GM19438 (cell line): ENCODE results near the gene SLC38A3.
"Not testable (repeated sequence)": the region's sequence is repeated elsewhere in the genome, so short reads cannot be mapped to it uniquely, and the experiment has no call there.

Source experiments
- ATAC-seq: cut with Tn5 transposase; IDR thresholded peaks from one replicate; pipeline ENCODE4 v1.9.1; 2021; ENCODE audit warnings: low read depth; ENCODE audit not compliant: unreplicated experiment

Gene SLC38A3

DNA sequence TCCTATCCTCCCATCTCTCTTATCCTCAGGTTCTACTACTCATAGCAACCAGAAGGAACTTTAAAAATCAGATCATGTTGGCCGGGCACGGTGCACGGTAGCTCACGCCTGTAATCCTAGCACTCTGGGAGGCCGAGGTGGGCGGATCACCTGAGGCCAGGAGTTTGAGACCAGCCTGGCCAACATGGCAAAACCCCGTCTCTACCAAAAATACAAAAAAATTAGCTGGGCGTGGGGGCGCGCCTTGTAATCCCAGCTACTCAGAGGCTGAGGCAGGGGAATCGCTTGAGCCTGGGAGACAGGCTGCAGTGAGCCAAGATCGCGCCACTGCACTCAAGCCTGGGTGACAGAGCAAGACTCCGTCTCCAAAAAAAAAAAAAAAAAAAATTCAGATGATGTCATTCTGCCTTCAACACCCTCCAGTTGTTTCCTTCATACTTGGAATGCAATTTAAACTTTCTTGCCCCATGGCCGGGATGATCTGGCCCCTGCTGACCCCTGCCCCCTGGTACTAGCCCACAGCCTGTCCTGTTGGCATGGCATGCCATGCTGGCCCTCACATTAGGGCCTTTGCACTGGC lies 23.2 kb downstream of the SLC38A3 start:
- ATAC-seq, result not testable (repeated sequence)

DNA sequence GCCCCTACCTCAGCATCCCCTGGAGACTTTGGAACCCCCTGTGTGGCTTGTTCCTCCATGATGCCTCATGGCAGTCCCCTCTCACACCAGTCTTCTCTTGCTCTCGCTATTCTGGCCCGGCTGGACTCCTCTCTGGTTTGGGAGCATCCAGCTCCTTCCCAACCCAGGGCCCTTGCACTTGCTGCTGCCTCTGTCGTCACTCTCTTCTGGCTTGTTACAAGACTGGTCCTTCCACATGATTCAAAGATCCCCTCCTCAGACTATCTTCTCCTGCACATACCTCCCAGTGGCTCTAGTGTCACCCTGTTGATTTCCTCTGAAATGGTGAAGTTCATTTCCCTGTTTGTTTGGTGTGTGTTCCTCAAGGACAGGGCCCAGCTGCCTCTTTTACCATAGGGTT lies 24.4 kb downstream of the SLC38A3 start:
- no peak for ATAC-seq

DNA sequence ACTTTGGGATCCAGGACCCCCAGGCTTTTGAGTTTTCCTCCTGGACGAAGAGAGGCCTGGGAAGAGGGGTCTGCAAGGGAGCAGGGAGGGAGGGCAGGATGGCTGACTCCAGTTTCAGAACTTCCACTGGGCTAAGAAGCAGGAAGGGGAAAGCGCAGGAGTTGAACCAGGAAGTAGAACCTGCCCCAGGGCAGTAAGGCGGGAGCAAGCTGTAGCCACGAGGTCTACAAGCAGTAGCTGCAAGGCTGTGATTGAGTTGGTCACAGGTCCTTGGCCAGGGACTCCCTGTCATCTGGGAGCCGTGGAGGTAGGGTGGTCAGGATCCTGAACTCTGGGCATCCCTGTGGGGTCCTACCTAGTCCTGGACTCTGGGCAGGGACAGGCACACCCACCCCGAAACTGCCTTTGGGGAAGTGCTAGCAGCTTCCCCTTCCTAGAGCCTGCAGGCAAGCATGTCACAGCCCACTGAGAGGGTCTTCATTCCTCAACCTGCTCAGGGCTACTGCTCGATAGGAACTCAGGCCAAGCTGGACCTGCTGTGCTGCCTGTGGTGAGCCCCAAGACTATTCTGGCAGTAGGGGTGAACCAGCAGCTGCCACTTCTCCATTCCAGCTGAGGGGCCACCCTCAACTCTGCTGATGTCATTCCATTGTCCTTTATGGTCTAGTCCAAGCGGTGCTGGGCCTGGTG lies 25.2 kb downstream of the SLC38A3 start:
- no peak for ATAC-seq

GRCh38 chr3:50230794-50231125 lies 25.7 kb downstream of the SLC38A3 start:
- ATAC-seq, result no peak

GRCh38 chr3:50231581-50231980 lies 26.5 kb downstream of the SLC38A3 start:
- ATAC-seq, result no peak

- no peak for ATAC-seq
Measured at GRCh38 chr3:50232303-50232702, 27.2 kb downstream of the SLC38A3 start.

- no peak for ATAC-seq
Measured at GRCh38 chr3:50233176-50233575, 28.1 kb downstream of the SLC38A3 start.

DNA sequence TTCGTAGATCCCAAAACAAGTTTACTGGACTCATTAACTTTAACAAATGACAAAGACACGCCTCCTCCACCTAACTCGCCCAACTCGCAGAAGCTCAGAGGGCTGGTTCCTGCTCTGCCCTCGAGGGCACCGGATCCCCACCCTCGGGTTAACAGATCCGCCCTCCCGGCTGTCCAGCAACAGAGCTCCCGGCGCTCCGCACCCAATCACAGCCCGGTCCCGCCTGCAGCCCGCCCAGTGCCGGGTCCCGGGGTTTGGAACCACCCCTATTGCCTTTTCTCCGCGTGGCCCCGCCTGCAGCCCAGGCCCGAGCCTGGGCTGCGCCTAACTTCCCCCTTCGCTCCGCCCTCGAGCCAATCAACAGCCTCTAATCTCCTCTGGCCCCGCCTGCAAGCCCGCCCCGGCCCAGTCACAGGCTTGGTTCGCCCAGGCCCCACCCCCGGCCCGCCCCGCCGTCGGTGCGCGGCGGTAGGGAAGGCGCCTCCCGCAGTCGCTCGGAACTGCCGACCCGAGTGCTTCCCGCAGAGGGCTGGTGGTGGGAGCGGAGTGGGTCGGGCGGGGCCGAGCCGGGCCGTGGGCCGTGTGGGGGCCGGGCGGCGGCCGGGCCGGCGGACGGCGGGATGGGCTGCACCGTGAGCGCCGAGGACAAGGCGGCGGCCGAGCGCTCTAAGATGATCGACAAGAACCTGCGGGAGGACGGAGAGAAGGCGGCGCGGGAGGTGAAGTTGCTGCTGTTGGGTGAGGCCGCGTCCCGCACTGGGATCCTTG lies 30.8 kb downstream of the SLC38A3 start, which contains the start of gene GNAI2:
Gene GNAI2 (plus strand): TSS at position 489 of the 768 bp plus-strand sequence. CDS start 132 bp downstream, at position 621.
- ATAC-seq, result peak; percentile 91

GRCh38 chr3:50236484-50237132 lies 31.5 kb downstream of the SLC38A3 start:
- no peak for ATAC-seq

GRCh38 chr3:50237133-50237651 lies 32.1 kb downstream of the SLC38A3 start:
- ATAC-seq, result no peak

DNA sequence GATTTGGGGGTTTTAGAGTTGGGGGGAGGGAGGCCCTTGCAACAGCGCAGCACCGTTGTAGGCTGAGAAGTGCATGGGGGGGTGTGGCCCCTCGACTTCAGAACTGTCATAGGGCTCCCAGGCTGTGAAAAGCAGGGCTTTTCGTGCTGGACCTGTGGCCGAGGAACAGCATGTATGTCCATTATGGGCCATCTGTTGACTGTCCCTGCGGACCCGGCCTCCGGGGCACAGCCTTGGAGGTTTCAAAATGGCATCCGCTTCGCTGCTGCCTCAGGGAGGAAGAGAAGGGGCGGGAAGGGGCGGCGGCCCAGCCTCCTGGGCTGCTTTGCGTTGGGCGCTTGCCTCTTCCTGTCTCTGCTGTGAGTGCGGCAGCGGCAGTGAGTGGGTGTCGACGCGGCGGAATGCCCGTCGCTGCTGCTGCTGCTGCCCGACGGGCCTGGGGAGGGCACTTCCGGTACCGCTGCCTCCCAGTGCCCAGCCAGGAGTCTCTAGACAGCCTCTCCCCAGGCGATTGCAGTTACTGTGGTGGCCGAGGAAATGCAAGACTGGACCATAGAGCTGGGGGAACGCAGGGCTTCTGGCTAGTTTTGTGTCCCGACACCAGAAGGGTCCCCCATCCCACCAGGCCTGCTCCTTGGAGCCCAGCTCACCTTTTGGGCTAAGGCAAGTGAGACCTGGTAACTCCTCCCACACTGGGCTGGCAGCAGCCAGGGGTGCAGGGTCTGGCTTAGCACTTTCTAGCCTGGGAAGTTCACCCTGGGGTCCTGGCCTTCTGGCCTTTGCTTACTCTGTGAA lies 32.9 kb downstream of the SLC38A3 start:
- no peak for ATAC-seq

- ATAC-seq, result no peak
Measured at GRCh38 chr3:50238549-50239026, 33.5 kb downstream of the SLC38A3 start.

DNA sequence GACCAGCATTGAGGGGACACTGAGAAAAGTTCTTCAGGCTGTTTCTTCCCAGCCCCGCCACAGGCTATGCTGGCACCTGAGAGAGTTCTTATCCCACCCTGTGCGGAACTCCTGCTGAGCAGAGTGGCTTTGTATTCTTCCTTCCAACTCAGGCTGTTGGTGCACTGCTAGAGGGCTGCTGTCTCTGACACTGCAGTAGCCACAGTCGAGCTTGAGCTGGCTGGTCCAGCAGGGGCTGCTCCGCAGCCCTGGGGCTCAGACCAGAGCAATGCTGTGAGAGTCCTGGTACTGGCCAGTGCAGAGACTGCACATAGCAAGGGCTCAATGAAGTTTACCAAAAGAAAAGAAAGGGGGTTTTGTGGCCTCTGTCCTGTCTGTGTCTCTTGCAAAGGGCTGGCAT lies 34.6 kb downstream of the SLC38A3 start:
- ATAC-seq, result no peak

- ATAC-seq, result no peak
Measured at GRCh38 chr3:50241163-50241562, 36.1 kb downstream of the SLC38A3 start.

DNA sequence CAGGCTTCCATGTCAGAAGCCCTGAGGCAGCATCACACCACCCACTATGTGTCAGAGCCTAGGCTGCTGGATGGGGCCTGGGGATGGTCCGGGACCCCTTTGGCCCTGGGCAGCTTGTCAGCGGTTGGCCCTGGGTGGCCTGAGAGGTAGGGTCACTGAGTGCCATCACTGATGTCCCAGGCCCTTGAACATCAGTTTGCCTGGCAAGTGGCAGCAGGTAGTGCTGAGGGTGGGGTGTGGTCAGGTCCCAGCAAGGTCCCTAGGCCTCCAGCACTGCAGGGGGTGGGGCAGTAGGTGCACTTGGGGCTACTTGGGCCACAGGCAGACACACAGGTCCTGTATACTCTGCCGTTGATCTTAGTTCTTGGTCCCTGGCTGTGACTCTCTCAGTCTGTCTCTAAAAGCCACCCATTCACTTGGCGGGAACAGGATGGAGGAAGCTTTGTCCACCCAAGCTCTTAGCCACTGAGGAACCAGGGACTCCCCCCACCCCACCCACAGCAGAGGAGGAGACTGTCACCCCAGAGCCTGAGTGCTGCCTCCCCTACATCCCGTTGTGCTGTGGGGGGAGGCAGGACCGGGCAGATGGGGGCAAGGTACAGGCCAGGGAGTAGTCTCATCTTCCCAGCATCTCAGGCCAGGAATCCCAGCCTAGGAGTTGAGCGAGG lies 36.8 kb downstream of the SLC38A3 start:
- no peak for ATAC-seq

DNA sequence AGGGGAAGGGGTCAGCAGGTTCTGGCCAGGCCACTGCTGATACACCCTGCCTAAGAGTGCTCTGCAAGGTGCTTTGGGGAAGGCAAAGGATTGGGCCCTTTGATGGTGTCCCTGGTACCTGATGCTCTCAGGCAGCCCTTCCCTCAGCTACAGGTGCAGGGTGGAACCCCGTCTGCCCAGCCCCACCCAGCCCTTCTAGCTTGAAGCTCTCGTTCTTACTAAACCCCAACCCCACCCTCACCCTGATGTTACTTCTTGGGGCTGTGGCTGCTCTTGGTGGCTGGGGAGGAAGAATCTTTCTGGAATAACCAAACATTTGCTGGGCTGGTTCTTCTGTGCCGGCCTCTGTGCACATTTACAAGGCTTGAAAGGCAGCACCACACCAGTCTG lies 37.3 kb downstream of the SLC38A3 start:
- ATAC-seq, result no peak

DNA sequence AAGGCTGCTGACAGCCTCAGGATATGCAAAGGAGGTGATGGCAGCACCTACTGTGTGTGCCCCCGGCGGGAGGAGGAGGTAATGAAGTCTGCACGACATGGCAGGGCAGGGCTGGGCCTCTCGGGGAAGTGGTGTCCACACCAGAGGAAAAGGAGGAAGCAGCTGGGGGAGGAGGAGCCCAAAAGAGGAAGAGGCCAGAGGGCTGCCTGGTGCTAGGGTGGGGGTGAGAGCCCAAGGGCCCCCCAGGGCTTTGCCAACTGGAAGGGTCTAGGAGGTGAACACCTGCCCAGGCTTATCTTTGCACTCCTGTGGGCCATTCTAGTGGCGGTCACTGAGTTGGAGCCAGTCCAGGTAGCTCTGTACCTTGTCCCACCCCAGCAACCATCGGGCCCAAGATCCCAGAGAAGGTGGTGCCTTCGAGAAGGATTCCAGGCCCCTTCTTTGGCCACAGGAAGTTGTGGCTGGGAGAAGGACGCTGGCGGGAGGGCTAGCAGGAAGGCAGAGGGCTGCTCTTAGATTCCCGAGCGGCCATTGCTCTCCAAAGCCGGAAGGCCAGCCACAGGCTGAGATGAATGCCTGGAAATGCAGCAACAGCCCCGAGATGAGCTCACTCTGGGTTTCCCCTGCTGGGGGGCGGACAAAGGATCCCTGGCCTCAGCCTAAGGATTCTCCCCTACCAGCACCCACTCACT lies 37.9 kb downstream of the SLC38A3 start:
- ATAC-seq, result no peak

DNA sequence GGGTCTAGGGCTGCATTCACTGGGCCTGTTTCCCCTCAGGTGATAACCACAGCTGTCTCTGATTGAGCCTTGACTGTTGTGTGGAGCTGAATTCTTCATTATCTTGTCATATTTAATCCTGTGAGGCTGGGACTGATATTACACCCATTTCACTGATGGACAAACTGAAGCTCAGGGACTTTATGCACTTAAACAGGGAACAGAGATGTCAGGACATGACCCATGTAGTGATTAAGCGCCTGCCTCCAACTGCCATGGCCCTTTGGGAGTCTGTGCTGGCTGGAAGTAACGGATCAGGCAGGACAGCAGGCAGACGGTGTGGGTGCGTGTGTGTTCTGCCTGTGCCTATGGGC lies 38.4 kb downstream of the SLC38A3 start:
- no peak for ATAC-seq

DNA sequence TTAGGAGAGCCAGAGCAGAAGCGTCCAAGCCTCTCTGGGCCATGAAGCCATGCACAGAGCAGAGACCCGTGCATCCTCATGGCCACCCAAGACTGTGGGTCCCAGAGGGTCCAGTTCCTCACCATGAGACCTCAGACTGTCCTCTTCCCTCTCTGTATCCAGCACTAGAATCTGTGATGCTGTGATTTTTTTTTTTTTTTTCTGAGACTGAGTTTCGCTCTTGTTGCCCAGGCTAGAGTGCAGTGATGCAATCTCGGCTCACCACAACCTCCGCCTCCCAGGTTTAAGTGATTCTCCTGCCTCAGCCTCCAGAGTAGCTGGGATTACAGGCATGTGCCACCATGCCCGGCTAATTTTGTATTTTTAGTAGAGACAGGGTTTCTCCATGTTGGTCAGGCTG lies 39.7 kb downstream of the SLC38A3 start:
- ATAC-seq, result not testable (repeated sequence)
